Hematopoietic multipotent progenitor cell treated with erythropoietin and hydrocortisone succinate and interleukin-3 and kit ligand, for 8 days (in vitro differentiated cells): ENCODE data around the gene AKR1B1.

Experiments used
- DNase-seq: peaks from one replicate; pipeline ENCODE4 v3.0.0-alpha.2; 2015

AKR1B1 gene

GRCh38 chr7:134407311-134407710 is 51.6 kb downstream of the AKR1B1 start:
- no peak for DNase-seq

DNA sequence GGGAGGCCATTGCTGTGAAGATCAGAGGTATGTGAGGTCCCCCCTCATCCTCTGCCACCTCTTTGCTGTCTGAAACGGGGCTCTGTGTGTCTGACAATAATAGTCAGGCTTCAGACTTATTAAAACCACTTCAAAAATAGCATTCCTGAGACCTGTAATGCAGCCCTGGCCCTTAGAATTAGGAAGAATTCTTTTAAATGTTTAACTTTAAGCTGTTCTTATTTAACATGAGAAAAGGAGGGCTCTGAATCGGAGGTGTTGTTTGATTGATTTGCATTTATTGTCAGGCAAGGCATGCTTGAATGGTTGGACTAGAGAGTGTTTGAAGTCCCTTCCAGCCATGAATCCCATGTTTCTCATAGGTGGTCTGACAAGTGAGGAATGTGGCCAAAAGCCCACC is 52.5 kb downstream of the AKR1B1 start:
- no peak for DNase-seq

- no peak for DNase-seq
Observed at GRCh38 chr7:134405299-134405698, 53.6 kb downstream of the AKR1B1 start.

DNA sequence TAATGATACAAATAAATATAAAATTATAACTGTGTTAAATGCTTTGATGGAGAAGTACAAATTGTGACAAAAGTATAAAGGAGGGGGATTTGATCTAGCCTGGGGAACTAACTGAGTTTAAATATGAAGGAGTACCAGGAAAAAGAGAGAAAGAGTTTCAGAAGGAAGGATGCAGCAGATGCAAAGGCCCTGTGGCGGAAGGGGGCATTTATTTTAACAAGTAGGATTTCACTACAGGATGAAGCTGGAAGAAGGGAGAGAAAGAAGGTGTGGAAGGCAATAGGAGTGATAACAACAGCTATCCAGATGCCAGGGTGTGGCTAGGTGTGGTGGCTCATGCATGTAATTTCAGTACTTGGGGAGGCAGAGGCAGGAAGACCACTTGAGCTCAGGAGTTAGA is 55.8 kb downstream of the AKR1B1 start:
- DNase-seq = no peak

DNA sequence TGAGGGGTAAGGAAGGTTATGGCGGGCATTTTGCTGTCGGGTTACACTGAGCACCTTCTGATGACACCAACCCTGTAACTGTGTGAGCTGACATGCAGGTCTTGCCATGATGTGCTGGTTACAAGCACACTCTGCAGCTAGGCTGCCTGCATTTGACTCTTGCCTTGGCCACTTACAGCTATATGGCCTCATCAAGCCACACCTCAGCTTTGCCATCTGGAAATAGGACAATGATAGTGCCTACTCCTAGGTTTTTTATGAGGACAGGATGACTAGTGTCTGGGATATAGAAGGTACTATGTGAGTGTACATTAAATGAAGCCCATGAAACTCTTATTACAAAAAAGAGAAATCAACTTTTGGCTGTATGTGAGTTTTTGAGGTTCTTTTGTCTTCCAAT is 58.0 kb downstream of the AKR1B1 start:
- DNase-seq = no peak

DNA sequence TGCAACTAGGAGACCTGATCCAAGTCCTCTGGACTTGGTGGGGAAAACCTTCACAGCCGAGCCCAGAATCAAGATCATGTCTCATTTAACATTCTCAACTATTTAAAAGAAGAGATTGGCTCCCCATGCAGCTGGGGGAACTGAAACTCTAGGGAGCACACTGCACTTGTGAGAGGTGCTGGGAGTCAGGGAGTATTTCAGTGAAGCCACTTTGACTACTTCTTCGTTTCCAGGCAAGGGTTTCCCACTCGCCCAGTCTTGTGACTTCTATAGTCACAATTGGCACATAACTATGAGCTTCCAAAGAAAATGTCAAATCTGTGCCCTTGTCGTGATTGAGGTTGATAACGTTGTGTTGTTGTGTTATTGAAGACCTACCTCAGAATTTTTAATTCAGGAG is 62.9 kb downstream of the AKR1B1 start:
- DNase-seq = no peak

DNA sequence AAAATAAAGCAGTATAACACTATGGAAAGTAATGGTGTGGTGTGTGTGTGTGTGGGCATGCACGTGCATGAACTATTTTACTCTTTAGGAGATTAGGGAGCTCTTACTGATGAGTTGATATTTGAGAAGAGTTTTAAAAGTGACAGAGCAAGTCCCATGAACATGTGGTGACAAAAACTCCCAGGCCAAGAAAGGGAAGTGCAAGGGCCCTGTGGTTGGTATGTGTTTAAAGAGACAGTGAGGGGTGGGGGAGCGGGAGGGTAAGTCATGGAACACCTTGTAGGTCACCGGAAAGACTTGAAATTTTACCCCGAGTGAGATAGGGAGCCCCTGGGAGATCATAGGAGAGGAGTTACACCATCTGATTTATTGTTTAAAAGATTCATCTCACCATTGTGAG is 63.3 kb downstream of the AKR1B1 start:
- DNase-seq = no peak

DNA sequence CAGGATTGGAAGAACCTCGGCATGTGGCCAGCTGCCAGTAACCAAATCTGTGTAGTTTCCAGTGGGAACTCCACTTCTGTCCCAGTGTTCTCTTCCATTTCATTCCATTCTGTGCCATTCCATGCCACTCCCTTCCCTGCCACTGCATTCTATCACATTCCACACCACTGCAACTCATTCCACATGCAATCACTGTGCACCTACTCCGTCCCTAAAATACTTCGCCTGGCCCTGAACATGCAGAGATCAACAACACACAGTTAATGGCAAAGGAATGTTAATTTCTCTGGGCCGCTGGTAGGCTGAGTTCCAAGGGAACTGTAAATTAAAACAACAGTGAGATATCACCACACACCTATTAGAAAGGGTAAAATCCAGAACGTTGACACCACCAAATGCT is 64.8 kb downstream of the AKR1B1 start:
- DNase-seq = no peak
